B cell (primary cell): ENCODE measurements around the gene RFX4. TPM values are rescaled to one million over a fixed set of nuclear protein-coding genes. Genes with fewer than 3 reads are reported as not detected.

Experiments
- ATAC-seq: fragments of 200-7000 bp; cut with Tn5 transposase; one replicate; pipeline ENCODE4 v1.10.0; 2021; ENCODE audit warnings: low read depth, mild to moderate bottlenecking, moderate number of reproducible peaks, moderate library complexity
- CTCF ChIA-PET: fragments of 350-600 bp; sonication (Branson Sonifier 250); formaldehyde crosslinking; loops from one replicate; lab custom pipeline; 2021; ENCODE audit warnings: antibody characterized with exemption, inconsistent platforms; lab: Charles Lee
- POLR2A ChIA-PET: fragments of 350-600 bp; sonication (Branson Sonifier 250); formaldehyde crosslinking; loops from one replicate; lab custom pipeline; 2021; ENCODE audit warnings: antibody characterized with exemption; lab: Charles Lee
- DNase-seq: peaks from one replicate; pipeline ENCODE4 v3.0.0; 2013
- H2AFZ ChIP-seq: 2 replicates; pipeline ENCODE4 v1.6.1; 2012; ENCODE audit warnings: mild to moderate bottlenecking, low read depth, low read length; ENCODE audit not compliant: insufficient read depth, poor library complexity, severe bottlenecking
- H3K27ac ChIP-seq, 2 donors: 1 replicate in 1 of 2; 2 replicates in 1 of 2; pipeline ENCODE4 v1.5.1; 2012 to 2013; ENCODE audit warnings: low read length in 2 of 2, mild to moderate bottlenecking in 2 of 2, moderate library complexity in 1 of 2
- H3K27me3 ChIP-seq, 4 experiments: fragments of 200-600 bp in 1 of 4; sonication (generic) in 1 of 4; replicated peaks in 1 of 4; 1 replicate in 2 of 4; 2 replicates in 2 of 4; pipeline versions ENCODE4 v1.6.1 to v1.7.0; 2013 to 2016; ENCODE audit warnings: low read length in 3 of 4, mild to moderate bottlenecking in 2 of 4, mixed read lengths in 1 of 4, moderate library complexity in 1 of 4; ENCODE audit not compliant: insufficient read depth in 4 of 4, control insufficient read depth in 3 of 4; ENCODE audit errors: control extremely low read depth in 1 of 4
- H3K36me3 ChIP-seq, 2 experiments: replicated peaks in 1 of 2; 1 replicate in 1 of 2; 2 replicates in 1 of 2; pipeline versions ENCODE4 v1.6.1 to v1.7.1; 2013; ENCODE audit warnings: low read length in 1 of 2; ENCODE audit not compliant: insufficient read depth in 2 of 2, control insufficient read depth in 1 of 2; ENCODE audit errors: control extremely low read depth in 1 of 2, extremely low read depth in 1 of 2
- H3K4me1 ChIP-seq, 2 donors: fragments of 200-600 bp in 1 of 2; sonication (generic) in 1 of 2; 1 replicate in 1 of 2; 2 replicates in 1 of 2; pipeline versions ENCODE4 v1.5.1 to v1.6.1; 2013 to 2017; ENCODE audit warnings: low read length in 2 of 2; ENCODE audit not compliant: control insufficient read depth in 2 of 2, insufficient read depth in 2 of 2
- H3K4me2 ChIP-seq: replicated peaks from 2 replicates; pipeline ENCODE3; 2012; ENCODE audit warnings: mild to moderate bottlenecking, low read depth, low read length; ENCODE audit not compliant: poor library complexity, severe bottlenecking
- H3K4me3 ChIP-seq, 5 experiments: fragments of 200-600 bp in 1 of 5; sonication (generic) in 1 of 5; 1 replicate in 3 of 5; 2 replicates in 2 of 5; pipeline versions ENCODE4 v1.5.1 to v1.7.0; 2011 to 2016; ENCODE audit warnings: low read length in 4 of 5, mild to moderate bottlenecking in 4 of 5, low read depth in 2 of 5, control low read depth in 1 of 5, moderate library complexity in 1 of 5; ENCODE audit not compliant: insufficient read depth in 1 of 5; ENCODE audit errors: control extremely low read depth in 1 of 5, extremely low read depth in 1 of 5
- H3K79me2 ChIP-seq: fragments of 200-600 bp; sonication (generic); one replicate; pipeline ENCODE4 v1.6.0; 2016; ENCODE audit warnings: low read length; ENCODE audit not compliant: control insufficient read depth, insufficient read depth
- H3K9ac ChIP-seq: fragments of 200-600 bp; sonication (generic); 2 replicates; pipeline ENCODE4 v1.6.1; 2017; ENCODE audit warnings: mild to moderate bottlenecking, low read length, moderate library complexity
- H3K9me3 ChIP-seq, 3 donors: one replicate each; pipeline versions ENCODE4 v1.6.1 to v1.7.1; 2013; ENCODE audit warnings: low read length in 2 of 3; ENCODE audit not compliant: control insufficient read depth in 2 of 3, insufficient read depth in 1 of 3; ENCODE audit errors: control extremely low read depth in 1 of 3
- H4K20me1 ChIP-seq: 2 replicates; pipeline ENCODE4 v1.6.0; 2012; ENCODE audit warnings: mild to moderate bottlenecking, low read length; ENCODE audit not compliant: insufficient read depth, control insufficient read depth, poor library complexity, severe bottlenecking
- H3K27ac Mint-ChIP-seq: one replicate; pipeline ENCODE4 v1.8.0; 2021; ENCODE audit warnings: mixed read lengths
- H3K27me3 Mint-ChIP-seq: one replicate; pipeline ENCODE4 v1.8.0; 2021; ENCODE audit warnings: mixed read lengths
- H3K4me1 Mint-ChIP-seq: one replicate; pipeline ENCODE4 v1.8.0; 2021; ENCODE audit warnings: mixed read lengths
- H3K4me3 Mint-ChIP-seq: one replicate; pipeline ENCODE4 v1.8.0; 2021; ENCODE audit warnings: mixed read lengths
- H3K9me3 Mint-ChIP-seq: one replicate; pipeline ENCODE4 v1.8.0; 2022; ENCODE audit warnings: mixed read lengths; ENCODE audit not compliant: insufficient read depth
- EZH2 ChIP-seq: IDR thresholded peaks from 2 replicates; pipeline ENCODE4 v1.6.1; 2012; ENCODE audit warnings: borderline replicate concordance, low read depth, mild to moderate bottlenecking, moderate library complexity, low read length; ENCODE audit not compliant: insufficient read depth, poor library complexity, severe bottlenecking
- WGBS: methylation state at CpG from one replicate; pipeline ENCODE4 v1.1.5; 2013; ENCODE audit warnings: missing lambda C conversion rate; ENCODE audit not compliant: insufficient coverage; 5-methylcytosine and 5-hydroxymethylcytosine counted together
- intact Hi-C: fragments of 100-400 bp; cut with micrococcal nuclease; formaldehyde crosslinking; loops from one replicate; pipeline ENCODE4 v1.10.0; 2022
- polyA plus RNA-seq: library from polyadenylated mRNA; depleted of rRNA; stranded (reverse); fragments of >200 nt; gene quantifications from 2 replicates; pipeline ENCODE4 v1.2.3, GENCODE V29; 2012
- total RNA-seq, 2 donors: library from RNA; stranded (reverse); fragments of 120-200 nt in 1 of 2; gene quantifications; 1 replicate in 1 of 2; 2 replicates in 1 of 2; pipeline versions ENCODE4 v1.2.3 to v1.2.4, GENCODE V29; 2013 to 2022
- TF ChIP-seq, protein P1 (sequence below): fragments of 200-600 bp; IDR thresholded peaks from one replicate; pipeline ENCODE4 v1.8.0; 2022; ENCODE audit warnings: antibody characterized with exemption, mild to moderate bottlenecking

RFX4 gene
- total and polyA plus RNA-seq, 2 donors (not counting 1 experiment from before 2014, with no cell fraction given), result not detected

DNA sequence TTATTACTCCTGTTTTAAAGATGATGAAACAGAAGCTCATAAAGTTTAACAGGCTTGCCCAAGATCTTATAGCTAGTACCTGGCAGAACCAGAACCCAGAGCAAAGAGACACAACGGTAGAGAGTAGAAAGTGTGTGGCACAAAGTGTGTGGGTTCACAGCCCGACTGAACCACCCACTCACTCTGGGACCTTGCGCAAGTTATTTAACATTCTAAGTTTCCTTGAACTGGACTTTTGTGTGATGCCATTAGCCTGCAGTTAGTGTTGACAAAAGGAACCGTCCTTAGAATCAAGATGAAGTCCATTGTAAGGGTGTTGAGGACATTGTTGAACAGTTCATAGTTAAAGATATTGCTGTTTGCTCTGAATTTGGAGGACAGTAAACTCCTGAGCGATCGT lies 161.8 kb downstream of the RFX4 start:
- intact Hi-C loops, result no loop called here
- CTCF ChIA-PET, result no interaction called here

DNA sequence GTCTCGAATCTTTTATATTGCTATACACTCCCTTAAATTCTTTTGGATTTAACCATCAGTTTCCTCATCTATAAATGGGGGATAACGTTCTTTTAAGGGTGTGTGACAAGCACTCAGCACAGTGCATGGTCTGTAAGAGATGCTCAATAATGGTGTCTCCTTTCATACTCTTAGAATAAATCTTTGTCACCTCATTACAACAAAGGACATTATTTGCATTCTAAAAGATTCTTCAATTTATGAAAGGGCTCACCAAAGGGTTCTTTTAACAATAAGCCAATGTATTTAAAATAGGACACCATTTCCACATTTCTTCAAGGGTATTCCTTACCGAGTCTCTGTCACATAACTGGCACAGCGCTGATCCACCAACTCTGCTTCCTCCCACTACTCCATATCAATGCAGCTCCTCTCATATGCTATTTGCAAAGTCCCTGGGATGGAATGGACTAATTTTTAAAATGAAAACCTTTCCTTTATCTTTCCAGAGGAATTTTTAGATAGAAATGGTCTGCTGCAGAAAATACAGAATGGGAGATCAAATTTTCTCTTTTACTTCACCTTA lies 162.5 kb downstream of the RFX4 start:
- Histone ChIP-seq H3K9ac (no peak overlapping the region), H3K4me3 (no peak overlapping the region), H3K4me2 (no peak overlapping the region), H3K36me3 (no peaks in the 10 kb centered on the region), H3K4me1 (peaks cover 5 to 13% of the 10 kb centered on the region in 2 donors), H3K27me3 (peaks cover 0 to 22% (median 14%) of the 10 kb centered on the region in 4 experiments), H3K9me3 (no peaks in the 10 kb centered on the region), H2AFZ (no peak overlapping the region), H3K79me2 (no peaks in the 10 kb centered on the region), H4K20me1 (no peaks in the 10 kb centered on the region), H3K27ac (no peak overlapping the region)
- no peak overlapping the region for H3K4me3 Mint-ChIP-seq
- intact Hi-C loops, result no loop called here
- DNase-seq (no peak), ATAC-seq (no peak)
- no peak overlapping the region for H3K27ac Mint-ChIP-seq
- TF ChIP-seq, protein P1, sequence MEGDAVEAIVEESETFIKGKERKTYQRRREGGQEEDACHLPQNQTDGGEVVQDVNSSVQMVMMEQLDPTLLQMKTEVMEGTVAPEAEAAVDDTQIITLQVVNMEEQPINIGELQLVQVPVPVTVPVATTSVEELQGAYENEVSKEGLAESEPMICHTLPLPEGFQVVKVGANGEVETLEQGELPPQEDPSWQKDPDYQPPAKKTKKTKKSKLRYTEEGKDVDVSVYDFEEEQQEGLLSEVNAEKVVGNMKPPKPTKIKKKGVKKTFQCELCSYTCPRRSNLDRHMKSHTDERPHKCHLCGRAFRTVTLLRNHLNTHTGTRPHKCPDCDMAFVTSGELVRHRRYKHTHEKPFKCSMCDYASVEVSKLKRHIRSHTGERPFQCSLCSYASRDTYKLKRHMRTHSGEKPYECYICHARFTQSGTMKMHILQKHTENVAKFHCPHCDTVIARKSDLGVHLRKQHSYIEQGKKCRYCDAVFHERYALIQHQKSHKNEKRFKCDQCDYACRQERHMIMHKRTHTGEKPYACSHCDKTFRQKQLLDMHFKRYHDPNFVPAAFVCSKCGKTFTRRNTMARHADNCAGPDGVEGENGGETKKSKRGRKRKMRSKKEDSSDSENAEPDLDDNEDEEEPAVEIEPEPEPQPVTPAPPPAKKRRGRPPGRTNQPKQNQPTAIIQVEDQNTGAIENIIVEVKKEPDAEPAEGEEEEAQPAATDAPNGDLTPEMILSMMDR, result no peak
- no peak for TF ChIP-seq EZH2
- peaks cover 15% of the 10 kb centered on the region for H3K4me1 Mint-ChIP-seq
- CTCF ChIA-PET, result no interaction called here
- H3K9me3 Mint-ChIP-seq, result peaks cover 2% of the 10 kb centered on the region
- POLR2A ChIA-PET, result no interaction called here
- no CpG with 5 or more reads among the region's 4 CpGs for WGBS
- peaks cover 37% of the 10 kb centered on the region for H3K27me3 Mint-ChIP-seq

More for the DNA sequence above, 161.8 kb downstream of the RFX4 start:
- Histone ChIP-seq H3K79me2 (no peaks in the 10 kb centered on the region), H4K20me1 (no peaks in the 10 kb centered on the region), H3K9ac (no peak overlapping the region), H3K36me3 (no peaks in the 10 kb centered on the region), H3K9me3 (no peaks in the 10 kb centered on the region), H3K4me2 (no peak overlapping the region), H3K27me3 (peaks cover 0 to 25% (median 14%) of the 10 kb centered on the region in 4 experiments), H2AFZ (no peak overlapping the region), H3K27ac (no peak overlapping the region), H3K4me3 (no peak overlapping the region), H3K4me1 (peaks cover 5 to 13% of the 10 kb centered on the region in 2 donors)
- Mint-ChIP-seq H3K27me3 (peaks cover 43% of the 10 kb centered on the region), H3K9me3 (peaks cover 2% of the 10 kb centered on the region), H3K4me1 (peaks cover 15% of the 10 kb centered on the region), H3K4me3 (no peak overlapping the region), H3K27ac (no peak overlapping the region)
- POLR2A ChIA-PET, result no interaction called here
- WGBS, result 96% methylated on average over 4 of the region's 6 CpGs
- DNase-seq (no peak), ATAC-seq (no peak)
- TF ChIP-seq, protein P1, result no peak
- TF ChIP-seq EZH2, result no peak
